Measurements from ENCODE around the gene PSMB4. TPM values are rescaled to one million over a fixed set of nuclear protein-coding genes. Genes with fewer than 3 reads are reported as not detected.

The PSMB4 gene
- total RNA-seq, 1 experiment from 2014 or later, result 320 TPM

GRCh38 chr1:151416231-151416630, 16.9 kb downstream of the PSMB4 start:
- intact Hi-C loops (cut with micrococcal nuclease), result no loop called here
- no peak for TF ChIP-seq CTCF (IDR thresholded peaks at IDR 0.05; ENCODE audit: unreplicated experiment)
- Mint-ChIP-seq H3K27me3 (ENCODE audit: insufficient read depth, unreplicated experiment) (no peaks in the 10 kb centered on the region), H3K4me1 (ENCODE audit: insufficient read depth, unreplicated experiment) (no peaks in the 10 kb centered on the region), H3K36me3 (ENCODE audit: insufficient read depth, unreplicated experiment) (peaks cover 100% of the 10 kb centered on the region), H3K4me3 (ENCODE audit: unreplicated experiment) (no peak overlapping the region), H3K27ac (ENCODE audit: low read depth, unreplicated experiment) (no peak overlapping the region), H3K9me3 (ENCODE audit: unreplicated experiment) (no peaks in the 10 kb centered on the region)
- POLR2A ChIA-PET, result interaction anchor here (0.6 to 2.9 kb wide), 3 partner anchors 15 to 339 kb away, joined by 3 to 17 read pairs (median 4); partner anchors contain the start of gene PSMB4
- BruUV-seq (replicated peaks), result no TSS peak
- CTCF ChIA-PET, result interaction anchor here (0.9 to 1.9 kb wide), 3 partner anchors 16 to 178 kb away, joined by 4 to 8 read pairs (median 6); no protein-coding TSS in a partner anchor
- DNase-seq (ENCODE audit: unreplicated experiment), result peak; percentile 44

DNA sequence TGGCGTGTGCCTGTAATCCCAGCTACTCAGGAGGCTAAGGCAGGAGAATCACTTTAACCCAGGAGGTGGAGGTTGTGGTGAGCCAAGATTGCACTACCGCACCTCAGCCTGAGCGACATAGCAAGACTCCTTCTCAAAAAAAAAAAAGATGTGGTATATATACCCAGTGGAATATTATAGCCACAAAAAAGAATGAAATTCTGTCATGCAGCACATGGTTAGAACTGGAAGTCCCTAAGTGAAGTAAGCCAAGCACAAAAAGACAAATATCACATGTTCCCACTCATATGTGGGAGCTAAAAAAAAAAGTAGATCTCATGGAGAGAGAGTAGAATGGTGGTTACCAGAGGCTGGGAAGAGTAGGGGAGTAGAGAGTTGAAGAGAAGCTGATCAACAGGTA, 18.7 kb downstream of the PSMB4 start:
- POLR2A ChIA-PET, result interaction anchor here (0.5 to 2.0 kb wide), 9 partner anchors 9 to 687 kb away, joined by 3 to 9 read pairs (median 3); partner anchors contain the start of genes PSMB4 and RORC
- BruUV-seq (replicated peaks), result no TSS peak
- no peak overlapping the region for H3K4me3 Mint-ChIP-seq (ENCODE audit: unreplicated experiment)
- no peak for DNase-seq (ENCODE audit: unreplicated experiment)
- H3K27ac Mint-ChIP-seq (ENCODE audit: low read depth, unreplicated experiment), result no peak overlapping the region
- H3K36me3 Mint-ChIP-seq (ENCODE audit: insufficient read depth, unreplicated experiment), result peaks cover 99% of the 10 kb centered on the region
- no peaks in the 10 kb centered on the region for H3K9me3 Mint-ChIP-seq (ENCODE audit: unreplicated experiment)
- TF ChIP-seq CTCF (IDR thresholded peaks at IDR 0.05; ENCODE audit: unreplicated experiment), result no peak
- CTCF ChIA-PET, result interaction anchor here (0.6 to 1.4 kb wide), 8 partner anchors 12 to 421 kb away, joined by 3 to 8 read pairs (median 4); partner anchors contain the start of gene C2CD4D
- no peaks in the 10 kb centered on the region for H3K4me1 Mint-ChIP-seq (ENCODE audit: insufficient read depth, unreplicated experiment)
- no peaks in the 10 kb centered on the region for H3K27me3 Mint-ChIP-seq (ENCODE audit: insufficient read depth, unreplicated experiment)
- intact Hi-C loops (cut with micrococcal nuclease), result no loop called here

DNA sequence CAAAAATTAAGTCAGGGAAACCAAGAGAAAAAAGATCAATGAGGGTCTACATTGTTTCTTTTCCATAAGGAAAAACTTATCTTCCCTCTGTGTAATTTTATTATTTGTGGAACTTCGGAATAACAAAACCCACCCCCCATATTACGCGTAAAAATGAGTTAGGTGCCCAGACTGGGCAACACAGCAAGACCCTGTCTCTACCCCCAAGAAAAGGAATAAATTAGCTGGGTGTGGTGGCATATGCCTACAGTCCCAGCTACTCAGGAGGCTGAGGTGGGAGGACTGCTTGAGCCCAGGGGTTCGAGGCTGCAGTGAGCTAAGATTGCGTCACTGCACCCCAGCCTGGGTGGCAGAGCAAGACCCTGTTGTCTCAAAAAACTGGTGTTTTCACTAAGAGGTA, 20.4 kb downstream of the PSMB4 start:
- POLR2A ChIA-PET, result interaction anchor here (1.2 to 2.0 kb wide), 4 partner anchors 10 to 20 kb away, joined by 3 to 8 read pairs (median 6); partner anchors contain the start of gene PSMB4
- H3K36me3 Mint-ChIP-seq (ENCODE audit: insufficient read depth, unreplicated experiment), result peaks cover 99% of the 10 kb centered on the region

GRCh38 chr1:151425103-151425502, 25.7 kb downstream of the PSMB4 start:
- Mint-ChIP-seq H3K9me3 (ENCODE audit: unreplicated experiment) (no peaks in the 10 kb centered on the region), H3K4me3 (ENCODE audit: unreplicated experiment) (no peak overlapping the region), H3K36me3 (ENCODE audit: insufficient read depth, unreplicated experiment) (peaks cover 99% of the 10 kb centered on the region), H3K4me1 (ENCODE audit: insufficient read depth, unreplicated experiment) (no peaks in the 10 kb centered on the region), H3K27me3 (ENCODE audit: insufficient read depth, unreplicated experiment) (no peaks in the 10 kb centered on the region), H3K27ac (ENCODE audit: low read depth, unreplicated experiment) (no peak overlapping the region)
- POLR2A ChIA-PET, result interaction anchor here (0.8 to 1.5 kb wide), 3 partner anchors 11 to 51 kb away, joined by 3 to 7 read pairs (median 3); no protein-coding TSS in a partner anchor
- CTCF ChIA-PET, result interaction anchor here (0.7 to 1.3 kb wide), 2 partner anchors 26 to 309 kb away, joined by 3 to 4 read pairs; partner anchors contain the start of gene PSMB4
- no peak for DNase-seq (ENCODE audit: unreplicated experiment)
- TF ChIP-seq CTCF (IDR thresholded peaks at IDR 0.05; ENCODE audit: unreplicated experiment), result no peak
- intact Hi-C loops (cut with micrococcal nuclease), result no loop called here
- BruUV-seq (replicated peaks), result no TSS peak

More for the DNA sequence above, 20.4 kb downstream of the PSMB4 start:
- Mint-ChIP-seq H3K4me1 (ENCODE audit: insufficient read depth, unreplicated experiment) (no peaks in the 10 kb centered on the region), H3K4me3 (ENCODE audit: unreplicated experiment) (no peak overlapping the region), H3K9me3 (ENCODE audit: unreplicated experiment) (no peaks in the 10 kb centered on the region), H3K27me3 (ENCODE audit: insufficient read depth, unreplicated experiment) (no peaks in the 10 kb centered on the region), H3K27ac (ENCODE audit: low read depth, unreplicated experiment) (no peak overlapping the region)
- intact Hi-C loops (cut with micrococcal nuclease), result no loop called here
- BruUV-seq (replicated peaks), result no TSS peak
- no peak for TF ChIP-seq CTCF (IDR thresholded peaks at IDR 0.05; ENCODE audit: unreplicated experiment)
- CTCF ChIA-PET, result interaction anchor here (0.6 to 2.5 kb wide), 3 partner anchors 10 to 271 kb away, joined by 3 to 11 read pairs (median 8); no protein-coding TSS in a partner anchor
- DNase-seq (ENCODE audit: unreplicated experiment), result no peak
